ENCODE measurements around the gene WFDC12. TPM values are rescaled to one million over a fixed set of nuclear protein-coding genes. Genes with fewer than 3 reads are reported as not detected.
"Not testable (repeated sequence)": the region's sequence is repeated elsewhere in the genome, so short reads cannot be mapped to it uniquely, and the experiment has no call there.

The WFDC12 gene
- total RNA-seq, 1 donor from 2014 or later: not detected

- no peak overlapping the region for H3K27ac Mint-ChIP-seq
- H3K27me3 Mint-ChIP-seq: peaks cover 8% of the 10 kb centered on the region
- peaks cover 6% of the 10 kb centered on the region for H3K9me3 Mint-ChIP-seq (ENCODE audit: low read depth)
- no peak overlapping the region for H3K4me3 Mint-ChIP-seq (ENCODE audit: low read depth)
- TF ChIP-seq CTCF (IDR thresholded peaks at IDR 0.05; ENCODE audit: unreplicated experiment): no peak
- DNase-seq (ENCODE audit: low spot score, unreplicated experiment): no peak
- no peaks in the 10 kb centered on the region for H3K4me1 Mint-ChIP-seq (ENCODE audit: low read depth)
- no peaks in the 10 kb centered on the region for H3K36me3 Mint-ChIP-seq (ENCODE audit: insufficient read depth)
These were observed 32.4 kb upstream of the WFDC12 start for GRCh38 chr20:45156713-45157112.

GRCh38 chr20:45154794-45155193 lies 30.5 kb upstream of the WFDC12 start:
- H3K36me3 Mint-ChIP-seq (ENCODE audit: insufficient read depth): not testable (repeated sequence)

GRCh38 chr20:45154183-45154582 lies 29.9 kb upstream of the WFDC12 start:
- DNase-seq (ENCODE audit: low spot score, unreplicated experiment): no peak
- H3K36me3 Mint-ChIP-seq (ENCODE audit: insufficient read depth): no peaks in the 10 kb centered on the region
- H3K4me3 Mint-ChIP-seq (ENCODE audit: low read depth): no peak overlapping the region
- peaks cover 24% of the 10 kb centered on the region for H3K27me3 Mint-ChIP-seq
- no peaks in the 10 kb centered on the region for H3K4me1 Mint-ChIP-seq (ENCODE audit: low read depth)
- TF ChIP-seq CTCF (IDR thresholded peaks at IDR 0.05; ENCODE audit: unreplicated experiment): no peak
- peaks cover 4% of the 10 kb centered on the region for H3K9me3 Mint-ChIP-seq (ENCODE audit: low read depth)
- no peak overlapping the region for H3K27ac Mint-ChIP-seq

More at GRCh38 chr20:45154794-45155193, 30.5 kb upstream of the WFDC12 start:
- not testable (repeated sequence) for H3K9me3 Mint-ChIP-seq (ENCODE audit: low read depth); H3K4me3 Mint-ChIP-seq (ENCODE audit: low read depth); DNase-seq (ENCODE audit: low spot score, unreplicated experiment); H3K27ac Mint-ChIP-seq; H3K4me1 Mint-ChIP-seq (ENCODE audit: low read depth)
- peaks cover 18% of the 10 kb centered on the region for H3K27me3 Mint-ChIP-seq

- Mint-ChIP-seq H3K9me3 (ENCODE audit: low read depth) (peaks cover under 1% of the 10 kb centered on the region), H3K4me1 (ENCODE audit: low read depth) (no peaks in the 10 kb centered on the region), H3K27me3 (peaks cover 27% of the 10 kb centered on the region), H3K27ac (no peak overlapping the region), H3K36me3 (ENCODE audit: insufficient read depth) (no peaks in the 10 kb centered on the region), H3K4me3 (ENCODE audit: low read depth) (no peak overlapping the region)
- TF ChIP-seq CTCF (IDR thresholded peaks at IDR 0.05; ENCODE audit: unreplicated experiment): no peak
- DNase-seq (ENCODE audit: low spot score, unreplicated experiment): no peak
These were observed 29.5 kb upstream of the WFDC12 start for GRCh38 chr20:45153752-45154151.

- Mint-ChIP-seq H3K9me3 (ENCODE audit: low read depth) (no peaks in the 10 kb centered on the region), H3K36me3 (ENCODE audit: insufficient read depth) (no peaks in the 10 kb centered on the region), H3K4me3 (ENCODE audit: low read depth) (no peak overlapping the region), H3K27ac (no peak overlapping the region), H3K27me3 (peaks cover 30% of the 10 kb centered on the region), H3K4me1 (ENCODE audit: low read depth) (no peaks in the 10 kb centered on the region)
- DNase-seq (ENCODE audit: low spot score, unreplicated experiment): no peak
- no peak for TF ChIP-seq CTCF (IDR thresholded peaks at IDR 0.05; ENCODE audit: unreplicated experiment)
These were observed 28.9 kb upstream of the WFDC12 start for GRCh38 chr20:45153147-45153546.

- DNase-seq (ENCODE audit: low spot score, unreplicated experiment): no peak
- Mint-ChIP-seq H3K36me3 (ENCODE audit: insufficient read depth) (no peaks in the 10 kb centered on the region), H3K27me3 (peaks cover 33% of the 10 kb centered on the region), H3K4me1 (ENCODE audit: low read depth) (no peaks in the 10 kb centered on the region), H3K4me3 (ENCODE audit: low read depth) (no peak overlapping the region), H3K9me3 (ENCODE audit: low read depth) (no peaks in the 10 kb centered on the region), H3K27ac (no peak overlapping the region)
- no peak for TF ChIP-seq CTCF (IDR thresholded peaks at IDR 0.05; ENCODE audit: unreplicated experiment)
These were observed 28.1 kb upstream of the WFDC12 start for GRCh38 chr20:45152405-45152804.

Measured in progenitor cell of endocrine pancreas (in vitro differentiated cells).